HEK293 (cell line): ENCODE results near the gene ANP32A.

ENCODE experiments used
- CTCF ChIA-PET: fragments of 350-600 bp; formaldehyde crosslinking; extraction: SDS; loops from one replicate; lab custom pipeline; 2021; ENCODE audit warnings: antibody characterized with exemption; lab: Yijun Ruan, JAX
- POLR2A ChIA-PET: fragments of 300-600 bp; formaldehyde crosslinking; extraction: SDS; loops from one replicate; lab custom pipeline; 2020; ENCODE audit warnings: antibody characterized with exemption, inconsistent platforms; lab: Yijun Ruan, JAX
- H3K27ac ChIP-seq: fragments of 200-500 bp; sonication (Bioruptor generic); 2 replicates; pipeline ENCODE4 v1.5.1; 2014; ENCODE audit warnings: low read depth, low read length, control low read depth, inconsistent platforms; ENCODE audit errors: extremely low read depth
- H3K36me3 ChIP-seq, 2 experiments: fragments of 200-500 bp in 1 of 2; sonication (Bioruptor generic) in 1 of 2; 1 replicate in 1 of 2; 2 replicates in 1 of 2; pipeline ENCODE4 v1.5.1; 2014 to 2017; ENCODE audit warnings: inconsistent platforms in 2 of 2, low read length in 2 of 2; ENCODE audit not compliant: control insufficient read depth in 2 of 2, insufficient read depth in 1 of 2
- H3K4me1 ChIP-seq: fragments of 200-500 bp; sonication (Bioruptor generic); 2 replicates; pipeline ENCODE4 v1.5.1; 2014; ENCODE audit warnings: mild to moderate bottlenecking, low read length, inconsistent platforms; ENCODE audit not compliant: control insufficient read depth, insufficient read depth
- H3K4me3 ChIP-seq: 2 replicates; pipeline ENCODE4 v1.5.1; 2011; ENCODE audit warnings: low read depth, mild to moderate bottlenecking, control low read depth, low read length, moderate library complexity
- H3K9me3 ChIP-seq: fragments of 200-500 bp; sonication (Bioruptor generic); 2 replicates; pipeline ENCODE4 v1.5.1; 2014; ENCODE audit warnings: low read depth, low read length, inconsistent platforms; ENCODE audit not compliant: control insufficient read depth, insufficient read depth
- FEZF1 ChIP-seq: fragments of 450-650 bp; formaldehyde crosslinking; IDR thresholded peaks from 2 replicates; pipeline ENCODE4 v1.5.1; 2016; ENCODE audit warnings: missing biosample characterization, missing genetic modification characterization
- GLIS1 ChIP-seq: fragments of 450-650 bp; formaldehyde crosslinking; IDR thresholded peaks from 2 replicates; pipeline ENCODE4 v1.5.1; 2016; ENCODE audit warnings: missing biosample characterization, missing genetic modification characterization
- HOXD13 ChIP-seq: sonication (generic); formaldehyde crosslinking; IDR thresholded peaks from 2 replicates; pipeline ENCODE4 v1.8.0; 2022; ENCODE audit warnings: missing genetic modification reagents, borderline replicate concordance
- SCRT1 ChIP-seq: fragments of 450-650 bp; formaldehyde crosslinking; IDR thresholded peaks from 2 replicates; pipeline ENCODE4 v1.5.1; 2016; ENCODE audit warnings: missing biosample characterization, missing genetic modification characterization, borderline replicate concordance
- SCRT2 ChIP-seq: fragments of 450-650 bp; formaldehyde crosslinking; IDR thresholded peaks from 2 replicates; pipeline ENCODE4 v1.5.1; 2016; ENCODE audit warnings: missing biosample characterization, missing genetic modification characterization
- ZBTB1 ChIP-seq: fragments of 450-650 bp; formaldehyde crosslinking; IDR thresholded peaks from 2 replicates; pipeline ENCODE4 v1.5.1; 2016; ENCODE audit warnings: missing biosample characterization, missing genetic modification characterization
- ZBTB17 ChIP-seq: fragments of 450-650 bp; formaldehyde crosslinking; IDR thresholded peaks from 2 replicates; pipeline ENCODE4 v1.5.1; 2016; ENCODE audit warnings: missing biosample characterization, missing genetic modification characterization
- ZBTB20 ChIP-seq: fragments of 450-650 bp; formaldehyde crosslinking; IDR thresholded peaks from 2 replicates; pipeline ENCODE4 v1.5.1; 2016; ENCODE audit warnings: missing biosample characterization, missing genetic modification characterization
- ZBTB8A ChIP-seq: fragments of 450-650 bp; formaldehyde crosslinking; IDR thresholded peaks from 2 replicates; pipeline ENCODE4 v1.5.1; 2016; ENCODE audit warnings: missing biosample characterization, missing genetic modification characterization
- ZNF140 ChIP-seq: fragments of 450-650 bp; formaldehyde crosslinking; IDR thresholded peaks from 2 replicates; pipeline ENCODE4 v1.5.1; 2016; ENCODE audit warnings: missing biosample characterization, missing genetic modification characterization
- ZNF155 ChIP-seq: fragments of 450-650 bp; formaldehyde crosslinking; IDR thresholded peaks from 2 replicates; pipeline ENCODE4 v1.5.1; 2016; ENCODE audit warnings: missing biosample characterization, missing genetic modification characterization
- ZNF175 ChIP-seq: fragments of 450-650 bp; formaldehyde crosslinking; IDR thresholded peaks from 2 replicates; pipeline ENCODE4 v1.5.1; 2016; ENCODE audit warnings: missing biosample characterization, missing genetic modification characterization
- ZNF280D ChIP-seq: fragments of 450-650 bp; formaldehyde crosslinking; IDR thresholded peaks from 2 replicates; pipeline ENCODE4 v1.5.1; 2016; ENCODE audit warnings: missing biosample characterization, missing genetic modification characterization
- ZNF350 ChIP-seq: fragments of 450-650 bp; formaldehyde crosslinking; IDR thresholded peaks from 2 replicates; pipeline ENCODE4 v1.5.0; 2017; ENCODE audit warnings: missing biosample characterization, mild to moderate bottlenecking, missing genetic modification characterization
- ZNF391 ChIP-seq: fragments of 450-650 bp; formaldehyde crosslinking; IDR thresholded peaks from 2 replicates; pipeline ENCODE4 v1.5.1; 2016; ENCODE audit warnings: low read depth, missing biosample characterization, missing genetic modification characterization, borderline replicate concordance
- ZNF394 ChIP-seq: fragments of 450-650 bp; formaldehyde crosslinking; IDR thresholded peaks from 2 replicates; pipeline ENCODE4 v1.5.1; 2016; ENCODE audit warnings: missing biosample characterization, missing genetic modification characterization, mild to moderate bottlenecking, moderate library complexity, borderline replicate concordance
- ZNF521 ChIP-seq: fragments of 450-650 bp; formaldehyde crosslinking; IDR thresholded peaks from 2 replicates; pipeline ENCODE4 v1.5.1; 2017; ENCODE audit warnings: missing biosample characterization, mild to moderate bottlenecking, missing genetic modification characterization
- ZNF555 ChIP-seq: fragments of 450-650 bp; formaldehyde crosslinking; conservative IDR thresholded peaks from 2 replicates; pipeline ENCODE4 v1.5.1; 2017; ENCODE audit warnings: missing biosample characterization, mild to moderate bottlenecking, missing genetic modification characterization, inconsistent platforms
- ZNF600 ChIP-seq: fragments of 450-650 bp; formaldehyde crosslinking; IDR thresholded peaks from 2 replicates; pipeline ENCODE4 v1.5.1; 2016; ENCODE audit warnings: missing biosample characterization, missing genetic modification characterization
- ZNF610 ChIP-seq: fragments of 450-650 bp; formaldehyde crosslinking; IDR thresholded peaks from 2 replicates; pipeline ENCODE4 v1.5.1; 2016; ENCODE audit warnings: missing biosample characterization, missing genetic modification characterization, borderline replicate concordance
- ZNF621 ChIP-seq: fragments of 450-650 bp; formaldehyde crosslinking; IDR thresholded peaks from 2 replicates; pipeline ENCODE4 v1.5.1; 2017; ENCODE audit warnings: missing biosample characterization, missing genetic modification characterization
- ZNF623 ChIP-seq: fragments of 450-650 bp; formaldehyde crosslinking; IDR thresholded peaks from 2 replicates; pipeline ENCODE4 v1.5.1; 2016; ENCODE audit warnings: missing biosample characterization, missing genetic modification characterization
- ZNF776 ChIP-seq: fragments of 450-650 bp; formaldehyde crosslinking; IDR thresholded peaks from 2 replicates; pipeline ENCODE4 v1.5.0; 2017; ENCODE audit warnings: missing biosample characterization, missing genetic modification characterization, borderline replicate concordance
- ZSCAN16 ChIP-seq: fragments of 450-650 bp; formaldehyde crosslinking; IDR thresholded peaks from 2 replicates; pipeline ENCODE4 v1.5.1; 2016; ENCODE audit warnings: missing biosample characterization, missing genetic modification characterization

Gene ANP32A

GRCh38 chr15:68806220-68807060 is 14.3 kb downstream of the ANP32A start:
- POLR2A ChIA-PET = interaction anchor here (1.4 kb wide), 1 partner anchor 14 kb away, joined by 5 read pairs; the partner anchor contains the start of gene ANP32A
- no peaks in the 10 kb centered on the region; the same call in 1 of the 2 replicates for H3K4me1 ChIP-seq
- H3K36me3 ChIP-seq = peaks cover 4 to 22% of the 10 kb centered on the region in 2 experiments
- CTCF ChIA-PET = interaction anchor here (0.6 to 1.4 kb wide), 3 partner anchors 10 to 62 kb away, joined by 3 to 7 read pairs (median 4); no protein-coding TSS in a partner anchor
- TF ChIP-seq FEZF1 (tag by site-specific recombination) = peak; percentile 58
- 0 out of 2 replicates have a peak, but pooled peaks have one; percentile 29 for TF ChIP-seq ZBTB17 (tag by site-specific recombination)
- no peak for TF ChIP-seq ZNF610
- no peaks in the 10 kb centered on the region for H3K9me3 ChIP-seq
- no peak overlapping the region for H3K4me3 ChIP-seq
- H3K27ac ChIP-seq = peak overlapping the region; percentile 18; the same call in 1 of the 2 replicates

GRCh38 chr15:68802373-68802772 is 18.3 kb downstream of the ANP32A start:
- TF ChIP-seq HOXD13 (CRISPR knock-in tag) (no peak), ZNF555 (no peak), ZNF621 (tag by site-specific recombination) (no peak), ZNF350 (tag by site-specific recombination) (no peak), SCRT1 (tag by site-specific recombination) (no peak), ZNF623 (no peak)
- Histone ChIP-seq H3K4me3 (no peak overlapping the region), H3K27ac (no peak overlapping the region), H3K36me3 (peaks cover 2 to 4% of the 10 kb centered on the region in 2 experiments), H3K9me3 (no peaks in the 10 kb centered on the region), H3K4me1 (peaks cover 8% of the 10 kb centered on the region)
- CTCF ChIA-PET = interaction anchor here (0.6 to 1.1 kb wide), 4 partner anchors 20 to 1252 kb away, joined by 3 to 6 read pairs (median 3); no protein-coding TSS in a partner anchor
- POLR2A ChIA-PET = interaction anchor here (0.6 kb wide), 1 partner anchor 18 kb away, joined by 3 read pairs; the partner anchor contains the start of gene ANP32A

GRCh38 chr15:68801572-68802148 is 19.0 kb downstream of the ANP32A start:
- peaks cover 8% of the 10 kb centered on the region; the same call in 1 of the 2 replicates for H3K4me1 ChIP-seq
- peaks cover 2 to 4% of the 10 kb centered on the region in 2 experiments for H3K36me3 ChIP-seq
- TF ChIP-seq ZNF600 (tag by site-specific recombination) = peak; percentile 66; the same call in 1 of the 2 replicates
- TF ChIP-seq ZBTB8A (tag by site-specific recombination) = no peak
- TF ChIP-seq, all 188 proteins: peak for 1
- no peak overlapping the region for H3K27ac ChIP-seq
- H3K9me3 ChIP-seq = no peaks in the 10 kb centered on the region
- no peak overlapping the region for H3K4me3 ChIP-seq
- ChIA-PET POLR2A (no interaction called here), CTCF (interaction anchor here (1.0 kb wide), 1 partner anchor 74 kb away, joined by 6 read pairs; no protein-coding TSS in a partner anchor)

- ChIA-PET POLR2A (interaction anchor here (0.8 kb wide), 1 partner anchor 74 kb away, joined by 4 read pairs; no protein-coding TSS in a partner anchor), CTCF (no interaction called here)
- peaks cover 2 to 4% of the 10 kb centered on the region in 2 experiments for H3K36me3 ChIP-seq
Measured at GRCh38 chr15:68800875-68801274, 19.8 kb downstream of the ANP32A start.

More at GRCh38 chr15:68800875-68801274, 19.8 kb downstream of the ANP32A start:
- Histone ChIP-seq H3K9me3 (no peaks in the 10 kb centered on the region), H3K27ac (no peak overlapping the region), H3K4me3 (no peak overlapping the region)
- TF ChIP-seq ZNF175 (tag by site-specific recombination) (no peak), ZSCAN16 (no peak), ZNF280D (tag by site-specific recombination) (no peak), ZBTB8A (tag by site-specific recombination) (no peak), ZNF776 (tag by site-specific recombination) (no peak), ZBTB20 (tag by site-specific recombination) (no peak), SCRT2 (peak; percentile 83), GLIS1 (tag by site-specific recombination) (no peak), ZNF521 (tag by site-specific recombination) (no peak), ZNF140 (no peak), SCRT1 (tag by site-specific recombination) (peak; percentile 81; the same call in 1 of the 2 replicates), ZNF391 (tag by site-specific recombination) (no peak), ZBTB1 (no peak), ZNF394 (tag by site-specific recombination) (no peak), ZNF155 (no peak)
- TF ChIP-seq, all 188 proteins: peak for 2
- peaks cover 8% of the 10 kb centered on the region; the same call in 1 of the 2 replicates for H3K4me1 ChIP-seq
